Fibroblast of the aortic adventitia (primary cell): ENCODE results near the gene TSPAN5. TPM values are rescaled to one million over a fixed set of nuclear protein-coding genes. Genes with fewer than 3 reads are reported as not detected.

Experiments used
- DNase-seq: peaks from one replicate; pipeline ENCODE4 v3.0.0-alpha.2; 2010; ENCODE audit warnings: low read depth
- H3K4me3 ChIP-seq: 2 replicates; pipeline ENCODE4 v1.5.1; 2011; ENCODE audit warnings: low read depth, mild to moderate bottlenecking, control low read depth, low read length, moderate library complexity
- total RNA-seq: library from RNA; depleted of rRNA; stranded (reverse); fragments of >200 nt; gene quantifications from 2 replicates; pipeline ENCODE4 v1.2.3, GENCODE V29; 2012; ENCODE audit warnings: low replicate concordance
- TF ChIP-seq, protein P1 (sequence below): IDR thresholded peaks from 2 replicates; pipeline ENCODE4 v1.5.1; 2011; ENCODE audit warnings: mild to moderate bottlenecking, low read length, control low read depth, inconsistent platforms; ENCODE audit not compliant: insufficient read depth

Gene TSPAN5
- total RNA-seq, 1 donor = 49.0 TPM

DNA sequence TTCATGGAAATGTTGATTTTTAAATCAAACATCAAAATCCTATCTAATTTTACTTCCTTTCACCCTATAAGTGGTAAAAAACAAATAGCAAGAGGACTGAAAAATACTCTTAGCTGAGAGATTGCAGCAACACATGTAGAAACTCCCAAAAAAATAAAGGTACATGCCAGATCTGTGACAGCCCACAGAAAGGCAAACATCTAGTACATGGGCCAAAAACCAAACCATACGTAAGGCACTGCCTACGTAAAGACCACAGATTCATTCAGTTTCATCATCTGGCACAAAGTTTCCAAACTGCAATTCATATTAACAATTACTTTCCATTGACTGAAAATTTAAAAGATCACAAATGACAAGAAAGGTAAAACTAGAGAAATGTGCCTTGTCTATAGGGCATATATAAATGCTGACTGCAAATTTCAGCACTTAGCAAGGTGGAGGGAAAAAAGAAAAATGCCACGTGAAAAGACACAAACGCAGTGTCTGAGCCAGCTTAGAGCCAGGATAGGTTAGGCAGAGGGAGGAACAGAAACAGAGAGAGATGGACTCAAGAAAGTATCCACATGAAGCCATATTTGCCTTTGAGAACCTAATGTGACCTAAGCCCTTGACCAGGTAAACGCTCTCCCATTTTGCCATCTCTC is 88.1 kb downstream of the TSPAN5 start:
- H3K4me3 ChIP-seq = no peak overlapping the region
- DNase-seq = peak; percentile 35
- TF ChIP-seq, protein P1, sequence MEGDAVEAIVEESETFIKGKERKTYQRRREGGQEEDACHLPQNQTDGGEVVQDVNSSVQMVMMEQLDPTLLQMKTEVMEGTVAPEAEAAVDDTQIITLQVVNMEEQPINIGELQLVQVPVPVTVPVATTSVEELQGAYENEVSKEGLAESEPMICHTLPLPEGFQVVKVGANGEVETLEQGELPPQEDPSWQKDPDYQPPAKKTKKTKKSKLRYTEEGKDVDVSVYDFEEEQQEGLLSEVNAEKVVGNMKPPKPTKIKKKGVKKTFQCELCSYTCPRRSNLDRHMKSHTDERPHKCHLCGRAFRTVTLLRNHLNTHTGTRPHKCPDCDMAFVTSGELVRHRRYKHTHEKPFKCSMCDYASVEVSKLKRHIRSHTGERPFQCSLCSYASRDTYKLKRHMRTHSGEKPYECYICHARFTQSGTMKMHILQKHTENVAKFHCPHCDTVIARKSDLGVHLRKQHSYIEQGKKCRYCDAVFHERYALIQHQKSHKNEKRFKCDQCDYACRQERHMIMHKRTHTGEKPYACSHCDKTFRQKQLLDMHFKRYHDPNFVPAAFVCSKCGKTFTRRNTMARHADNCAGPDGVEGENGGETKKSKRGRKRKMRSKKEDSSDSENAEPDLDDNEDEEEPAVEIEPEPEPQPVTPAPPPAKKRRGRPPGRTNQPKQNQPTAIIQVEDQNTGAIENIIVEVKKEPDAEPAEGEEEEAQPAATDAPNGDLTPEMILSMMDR = no peak

DNA sequence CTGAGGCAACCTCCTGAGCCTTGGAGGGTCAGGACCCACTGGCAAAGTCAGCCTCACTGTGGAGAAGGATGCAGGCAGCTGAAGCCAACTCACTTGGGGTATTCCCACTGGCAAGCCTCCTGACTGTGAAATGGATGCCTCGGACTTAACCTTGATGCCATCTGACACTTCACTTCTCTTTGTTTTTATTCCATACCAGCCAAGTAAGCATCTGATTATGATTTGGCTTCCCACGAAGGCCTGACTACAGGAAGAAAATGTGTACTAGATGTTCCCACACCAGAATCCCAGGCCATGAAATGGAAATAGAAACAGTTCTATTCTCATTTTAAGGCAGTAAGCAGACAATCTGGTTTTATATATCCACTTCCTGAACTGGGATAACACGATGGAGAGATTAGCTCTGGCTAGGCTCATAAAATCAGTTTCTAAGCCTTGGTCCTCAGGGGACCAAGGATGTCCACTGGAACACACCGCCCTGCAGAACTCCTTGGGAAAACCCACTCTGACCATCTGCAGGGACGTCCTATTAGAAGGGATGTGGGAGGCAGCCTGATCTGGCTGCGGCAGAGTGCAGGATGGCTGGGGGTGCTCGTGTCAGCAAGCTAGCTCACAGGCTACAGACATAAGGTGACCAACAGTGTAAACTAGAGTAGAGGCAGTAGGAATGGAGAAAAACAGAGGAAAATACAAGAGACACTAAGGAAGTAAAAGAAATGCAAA is 89.3 kb downstream of the TSPAN5 start:
- no peak overlapping the region for H3K4me3 ChIP-seq
- DNase-seq = peak; percentile 35
- TF ChIP-seq, protein P1 = no peak

DNA sequence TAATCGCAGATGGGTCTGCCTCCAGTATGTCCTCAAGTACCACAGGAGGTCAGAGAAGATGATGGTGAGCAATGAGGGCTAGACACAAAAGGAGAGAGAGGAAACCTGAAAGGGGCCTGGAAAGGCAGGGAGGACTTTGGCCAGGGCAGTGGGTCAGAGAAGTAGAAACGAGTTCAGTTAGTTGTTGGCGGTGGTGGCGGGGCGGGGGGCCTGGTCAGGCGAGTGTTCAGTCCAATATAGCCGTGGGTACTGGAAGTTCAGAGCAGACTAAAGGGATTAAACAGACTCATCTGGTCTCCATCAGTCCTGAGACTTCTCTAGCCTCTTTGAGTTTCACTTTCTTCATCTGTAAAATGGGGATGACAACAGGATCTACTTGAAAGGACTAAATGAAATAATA is 90.8 kb downstream of the TSPAN5 start:
- H3K4me3 ChIP-seq = no peak overlapping the region
- TF ChIP-seq, protein P1 = no peak
- DNase-seq = no peak

DNA sequence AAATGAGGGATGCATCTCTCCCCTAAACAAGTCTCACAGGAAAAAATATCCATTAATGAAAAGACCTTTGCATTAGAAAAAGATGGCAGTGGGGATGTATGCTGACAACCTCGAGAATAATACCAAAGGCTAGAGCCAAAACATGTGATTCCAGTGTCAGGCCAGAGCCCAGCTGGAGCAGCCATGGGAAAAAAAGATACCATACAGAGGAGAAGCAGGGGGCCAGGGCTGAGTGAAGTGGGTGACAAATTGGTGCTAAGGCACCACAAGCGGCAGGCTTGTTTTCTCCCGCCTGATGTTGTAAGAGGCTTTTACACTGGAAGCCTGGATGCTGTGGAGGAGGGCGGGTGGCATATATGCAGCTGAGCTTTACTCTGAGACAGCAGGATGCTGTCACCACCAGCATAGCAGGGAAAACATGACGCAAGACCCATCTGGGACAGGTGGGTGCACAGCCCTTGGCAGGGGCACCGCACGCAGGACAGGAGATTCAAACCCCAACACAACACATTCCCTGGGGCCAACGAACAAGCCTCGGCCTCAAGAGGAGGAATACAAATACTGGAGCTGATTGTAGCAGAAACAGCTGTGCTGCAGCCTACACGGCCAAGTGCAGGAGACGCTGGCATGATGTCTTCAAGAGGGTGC is 91.9 kb downstream of the TSPAN5 start:
- H3K4me3 ChIP-seq = no peak overlapping the region
- DNase-seq = peak; percentile 27
- TF ChIP-seq, protein P1 = no peak

DNA sequence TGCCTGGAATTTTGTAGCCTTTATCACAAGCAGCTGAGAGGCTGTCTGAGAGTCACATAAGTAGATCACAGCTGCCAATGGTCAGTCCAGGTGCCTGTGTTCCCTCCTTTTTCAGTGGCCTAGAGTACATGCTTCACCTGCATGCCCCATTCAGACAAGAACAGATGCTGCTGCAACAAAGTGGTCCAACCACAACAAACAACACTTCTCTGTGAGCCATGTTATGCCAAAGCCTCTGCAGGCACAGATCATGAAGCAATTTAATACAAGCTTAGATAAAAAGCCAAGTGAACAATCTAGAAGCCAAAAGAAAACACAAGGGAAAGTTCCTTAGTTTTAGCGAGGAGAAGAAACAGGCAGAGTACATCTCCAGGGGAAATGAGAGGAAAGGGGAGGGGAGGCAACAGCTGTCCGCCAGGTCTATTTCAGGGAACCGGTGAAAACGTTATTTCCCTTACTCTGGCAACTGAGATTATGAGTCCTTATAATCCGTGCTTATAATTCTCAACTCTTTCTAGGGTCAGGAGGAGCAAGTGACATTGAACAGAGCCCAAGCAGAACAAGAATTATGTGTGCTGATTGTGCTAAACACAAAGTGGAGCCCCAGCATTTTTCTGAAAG is 92.6 kb downstream of the TSPAN5 start:
- peak; percentile 22 for DNase-seq
- TF ChIP-seq, protein P1 = no peak
- no peak overlapping the region for H3K4me3 ChIP-seq

DNA sequence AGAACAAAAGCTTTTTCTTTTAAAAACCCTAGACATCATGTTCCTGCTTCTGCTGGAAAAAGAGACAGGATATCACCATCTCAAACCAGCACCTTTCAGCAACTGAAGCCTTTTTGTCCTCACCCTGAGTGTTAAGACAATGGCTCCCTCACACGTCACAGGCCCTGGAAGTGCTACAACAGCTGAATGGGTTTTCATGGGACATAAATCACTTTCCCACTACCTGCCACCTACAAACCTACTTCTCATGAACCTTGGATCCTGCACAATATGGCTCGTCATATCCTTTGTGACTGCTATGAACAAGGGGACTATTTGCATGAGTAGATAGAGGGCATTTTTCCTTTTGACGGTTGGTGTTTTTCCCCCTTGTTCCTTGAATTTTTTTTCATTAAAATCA is 93.6 kb downstream of the TSPAN5 start:
- no peak overlapping the region for H3K4me3 ChIP-seq
- no peak for DNase-seq
- TF ChIP-seq, protein P1 = no peak
